GM18526 (cell line): Measurements from ENCODE around the gene C18orf32.

Source experiments
- POLR2A ChIP-seq: IDR thresholded peaks from 3 replicates; pipeline ENCODE4 v1.6.1; 2011; ENCODE audit not compliant: insufficient read length; ENCODE audit errors: extremely low read depth

The C18orf32 gene

GRCh38 chr18:49479381-49480137, 7.5 kb downstream of the C18orf32 start:
- no peak for TF ChIP-seq POLR2A

DNA sequence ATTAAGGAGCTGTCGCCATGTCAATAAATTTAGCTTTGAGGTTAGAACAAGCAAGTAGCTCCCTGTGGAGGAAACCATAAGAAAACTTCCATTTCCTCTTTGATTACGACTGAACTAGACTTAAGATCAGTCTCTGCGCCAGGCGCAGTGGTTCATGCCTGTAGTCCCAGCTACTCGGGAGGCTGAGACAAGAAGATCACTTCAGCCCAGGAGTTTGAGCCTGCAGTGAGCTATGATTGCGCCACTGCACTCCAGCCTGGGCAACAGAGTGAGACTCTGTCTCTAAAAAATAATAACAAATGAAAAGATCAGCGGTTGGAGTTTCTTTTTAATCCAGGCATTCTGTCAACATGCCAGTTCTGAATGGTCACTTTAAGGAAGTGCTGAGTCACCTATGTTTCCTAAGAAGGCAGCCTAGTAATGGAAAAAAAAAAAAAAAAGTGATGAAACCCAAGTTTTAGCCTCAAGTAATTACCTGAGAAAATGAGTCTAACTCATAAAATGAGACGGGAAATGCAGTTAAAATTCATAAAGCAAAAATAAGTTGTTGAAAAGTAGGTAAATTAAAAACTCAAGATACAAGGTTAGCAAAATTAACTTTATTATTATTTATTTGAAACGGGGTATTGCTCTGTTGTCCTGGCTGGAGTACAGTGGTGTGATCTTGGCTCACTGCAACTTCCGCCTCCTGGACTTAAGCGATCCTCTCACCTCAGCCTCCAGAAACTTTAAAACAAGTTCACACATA, 10.2 kb downstream of the C18orf32 start:
- no peak for TF ChIP-seq POLR2A

- no peak for TF ChIP-seq POLR2A
Measured at GRCh38 chr18:49473721-49474120, 13.3 kb downstream of the C18orf32 start.

- TF ChIP-seq POLR2A = no peak
Measured at GRCh38 chr18:49472459-49472858, 14.6 kb downstream of the C18orf32 start.

DNA sequence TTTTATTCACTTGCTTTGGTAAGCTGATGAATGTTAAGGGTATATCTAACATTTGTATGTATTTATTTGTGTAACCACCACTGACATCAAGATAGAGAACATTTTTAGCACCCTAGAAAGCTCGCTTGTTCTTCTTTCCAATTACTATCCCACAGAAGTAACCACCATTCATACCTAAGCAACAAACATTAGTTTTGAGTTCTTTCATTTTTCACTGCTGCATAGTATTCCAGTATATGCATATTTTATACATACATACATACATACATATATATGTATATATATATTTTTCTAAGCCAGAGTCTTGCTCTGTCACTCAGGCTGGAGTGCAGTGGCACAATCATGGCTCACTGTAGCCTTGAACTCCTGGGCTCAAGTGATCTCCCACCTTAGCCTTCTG, 15.5 kb downstream of the C18orf32 start:
- no peak for TF ChIP-seq POLR2A

GRCh38 chr18:49467599-49467998, 19.4 kb downstream of the C18orf32 start:
- no peak for TF ChIP-seq POLR2A

DNA sequence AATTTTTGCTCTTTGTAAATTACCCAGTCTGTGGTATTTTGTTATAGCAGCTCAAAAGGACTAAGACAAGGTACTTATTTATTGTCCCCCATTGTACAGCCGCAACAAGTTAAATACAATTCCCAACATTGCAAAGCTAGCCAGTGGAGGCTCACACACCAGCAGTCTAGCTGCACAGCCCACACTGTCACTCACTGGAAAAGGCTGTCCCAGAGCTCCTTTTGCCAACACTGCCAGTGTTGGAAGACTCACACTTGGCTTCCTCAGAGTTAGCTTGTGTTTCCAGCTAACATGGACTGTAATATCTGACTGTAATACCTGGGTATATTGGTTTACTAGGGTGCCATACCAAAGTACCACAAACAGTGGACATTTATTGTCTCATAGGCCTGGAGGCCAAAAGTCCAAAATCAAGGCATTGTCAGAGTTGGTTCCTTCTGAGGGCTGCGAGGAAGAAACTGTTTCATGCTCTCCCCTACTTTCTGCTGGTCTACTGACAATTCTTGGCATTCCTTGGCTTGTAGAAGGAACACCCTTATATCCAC, 19.9 kb downstream of the C18orf32 start:
- no peak for TF ChIP-seq POLR2A

- no peak for TF ChIP-seq POLR2A
Measured at GRCh38 chr18:49464718-49465598, 22.1 kb downstream of the C18orf32 start.

DNA sequence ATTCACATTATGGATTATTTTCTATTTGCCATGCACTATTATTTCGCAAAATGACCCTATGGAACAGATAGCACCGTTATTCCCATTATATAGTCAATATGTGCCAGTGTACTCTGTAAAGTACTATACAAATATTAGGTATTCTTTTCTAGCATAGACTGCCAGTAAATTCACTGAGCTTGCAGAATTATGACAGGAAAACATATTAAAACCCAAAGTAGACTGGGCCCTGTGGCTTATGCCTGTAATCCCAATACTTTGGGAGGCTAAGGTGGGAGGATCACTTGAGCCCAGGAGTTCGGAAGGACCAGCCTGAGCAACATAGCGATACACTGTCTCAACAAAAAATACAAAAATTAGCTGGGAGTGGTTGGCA, 25.4 kb downstream of the C18orf32 start:
- no peak for TF ChIP-seq POLR2A

DNA sequence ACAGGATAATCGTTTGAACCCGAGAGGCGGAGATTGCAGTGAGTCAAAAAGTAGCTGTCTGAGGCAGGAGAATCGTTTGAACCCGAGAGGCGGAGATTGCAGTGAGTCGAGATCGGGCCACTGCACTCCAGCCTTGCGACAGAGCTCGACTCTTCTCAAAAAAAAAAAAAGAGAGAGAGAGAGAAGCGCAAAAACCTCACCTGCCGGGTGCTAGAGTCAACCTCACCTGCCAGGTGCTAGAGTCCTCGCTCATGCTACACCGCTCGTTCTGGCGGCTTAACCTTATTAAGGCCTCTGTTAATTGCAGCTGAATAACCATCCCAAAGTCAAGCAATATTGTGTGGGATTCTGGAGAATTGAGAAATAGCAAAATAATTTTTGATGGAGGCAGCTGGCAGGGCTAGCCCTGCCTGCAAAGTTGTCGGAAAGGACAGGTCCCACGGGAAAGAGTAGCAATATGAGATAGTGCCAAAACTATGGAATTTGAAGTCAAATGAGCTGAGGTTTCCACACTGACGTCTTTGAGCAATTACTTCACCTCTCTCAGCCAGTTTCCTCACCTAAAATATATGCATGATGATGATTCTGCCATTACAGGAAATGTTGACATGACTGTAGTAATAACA, 25.9 kb downstream of the C18orf32 start:
- TF ChIP-seq POLR2A = no peak

DNA sequence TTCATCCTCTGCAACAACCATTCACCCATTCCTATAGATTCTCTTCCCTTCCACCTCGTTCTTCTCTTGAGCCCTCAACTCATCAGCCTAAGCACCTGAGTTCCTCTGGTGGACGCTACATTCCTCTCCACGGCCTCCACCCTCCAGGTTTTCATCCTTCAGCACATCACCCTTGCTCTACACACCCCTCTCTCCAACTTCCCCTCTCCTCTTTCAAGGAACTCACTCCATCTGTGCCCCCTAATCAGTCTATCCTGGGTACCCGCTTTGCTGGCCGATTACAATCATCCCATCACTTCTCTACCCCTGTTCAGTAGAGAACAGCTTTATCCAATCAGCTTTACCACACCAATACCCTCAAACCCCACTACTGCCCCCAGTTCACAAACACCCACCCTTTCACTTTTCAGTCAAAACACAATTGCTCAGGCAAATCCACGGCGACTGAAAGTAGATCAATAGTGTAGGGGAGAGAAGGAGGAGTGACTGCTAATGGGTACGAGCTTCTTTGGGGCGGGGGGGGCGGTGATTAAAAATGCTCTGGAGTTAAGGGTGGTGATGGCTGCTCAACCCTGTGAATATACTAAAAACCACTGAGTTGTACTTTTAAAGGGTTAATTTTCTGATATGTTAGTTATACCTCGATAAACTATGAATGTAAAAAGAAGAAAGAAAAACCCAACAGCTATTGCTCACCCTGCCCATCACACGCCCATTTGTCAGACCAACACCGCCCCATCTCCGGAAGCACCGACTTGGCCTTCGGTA, 27.4 kb downstream of the C18orf32 start:
- TF ChIP-seq POLR2A = no peak

DNA sequence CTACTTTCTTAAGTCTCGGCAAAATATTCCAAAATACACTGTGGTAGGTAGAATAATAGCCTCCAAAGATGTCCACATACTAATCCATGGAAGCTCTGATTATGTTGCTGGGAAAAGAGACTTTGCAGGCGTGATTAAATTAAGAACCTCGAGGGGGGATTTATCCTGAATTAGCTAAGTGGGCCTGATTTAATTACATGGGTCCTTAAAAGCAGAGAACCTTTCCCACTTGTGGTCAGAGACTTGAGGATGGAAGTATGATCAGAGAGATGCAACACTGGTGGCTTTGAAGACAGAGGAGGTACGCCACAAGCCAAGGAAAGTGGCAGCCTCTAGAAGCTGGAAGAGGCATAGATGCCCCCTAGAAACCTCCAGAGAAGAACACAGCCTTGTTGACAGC, 29.4 kb downstream of the C18orf32 start:
- TF ChIP-seq POLR2A = no peak

GRCh38 chr18:49456794-49457193, 30.2 kb downstream of the C18orf32 start:
- TF ChIP-seq POLR2A = no peak
